Osteocyte (in vitro differentiated cells): Measurements from ENCODE around the gene MGLL. TPM values are rescaled to one million over a fixed set of nuclear protein-coding genes. Genes with fewer than 3 reads are reported as not detected.
A peak's percentile ranks its signal among the peaks of the same experiment; 100 is the strongest.

Experiments used
- DNase-seq: peaks from one replicate; pipeline ENCODE4 v3.0.0; 2021; ENCODE audit warnings: mixed read lengths; ENCODE audit not compliant: unreplicated experiment; ENCODE audit errors: extremely low spot score
- H3K27ac Mint-ChIP-seq: one replicate; pipeline ENCODE4 v1.8.0; 2021; ENCODE audit warnings: mild to moderate bottlenecking, mixed read lengths; ENCODE audit not compliant: unreplicated experiment
- H3K27me3 Mint-ChIP-seq: one replicate; pipeline ENCODE4 v1.8.0; 2021; ENCODE audit warnings: mixed read lengths; ENCODE audit not compliant: unreplicated experiment
- H3K36me3 Mint-ChIP-seq: one replicate; pipeline ENCODE4 v1.8.0; 2021; ENCODE audit warnings: mixed read lengths; ENCODE audit not compliant: unreplicated experiment
- H3K4me1 Mint-ChIP-seq: one replicate; pipeline ENCODE4 v1.8.0; 2021; ENCODE audit warnings: mixed read lengths; ENCODE audit not compliant: unreplicated experiment
- H3K4me3 Mint-ChIP-seq: one replicate; pipeline ENCODE4 v1.8.0; 2021; ENCODE audit warnings: mild to moderate bottlenecking, moderate library complexity, mixed read lengths; ENCODE audit not compliant: unreplicated experiment
- H3K9me3 Mint-ChIP-seq: one replicate; pipeline ENCODE4 v1.8.0; 2021; ENCODE audit warnings: mixed read lengths; ENCODE audit not compliant: unreplicated experiment
- CTCF ChIP-seq: fragments of 200-600 bp; sonication (generic); IDR thresholded peaks from 2 replicates; pipeline ENCODE4 v1.5.0; 2021; ENCODE audit warnings: antibody characterized with exemption, mild to moderate bottlenecking, moderate library complexity
- total RNA-seq: library from RNA; stranded (reverse); gene quantifications from 2 replicates; pipeline ENCODE4 v1.2.1, GENCODE V29; 2021

Gene MGLL
- total RNA-seq, 1 donor from 2014 or later, result 112 TPM

GRCh38 chr3:127700406-127700805 is 121.9 kb downstream of the MGLL start:
- Mint-ChIP-seq H3K36me3 (peaks cover 31% of the 10 kb centered on the region), H3K27ac (peak overlapping the region; percentile 93), H3K27me3 (no peaks in the 10 kb centered on the region), H3K4me1 (peaks cover 61% of the 10 kb centered on the region), H3K9me3 (peaks cover 7% of the 10 kb centered on the region), H3K4me3 (no peak overlapping the region)
- no peak for DNase-seq
- no peak for TF ChIP-seq CTCF

GRCh38 chr3:127699416-127700300 is 122.7 kb downstream of the MGLL start:
- H3K27ac Mint-ChIP-seq, result peak overlapping the region; percentile 93
- no peaks in the 10 kb centered on the region for H3K27me3 Mint-ChIP-seq
- peaks cover 6% of the 10 kb centered on the region for H3K9me3 Mint-ChIP-seq
- H3K4me3 Mint-ChIP-seq, result no peak overlapping the region
- DNase-seq, result no peak
- peaks cover 62% of the 10 kb centered on the region for H3K4me1 Mint-ChIP-seq
- TF ChIP-seq CTCF, result no peak
- peaks cover 25% of the 10 kb centered on the region for H3K36me3 Mint-ChIP-seq

- Mint-ChIP-seq H3K36me3 (peaks cover 21% of the 10 kb centered on the region), H3K27me3 (no peaks in the 10 kb centered on the region), H3K9me3 (no peaks in the 10 kb centered on the region), H3K4me3 (no peak overlapping the region), H3K27ac (peak overlapping the region; percentile 93), H3K4me1 (peaks cover 66% of the 10 kb centered on the region)
- no peak for TF ChIP-seq CTCF
- DNase-seq, result no peak
Measured at GRCh38 chr3:127698691-127699415, 123.5 kb downstream of the MGLL start.

- Mint-ChIP-seq H3K4me3 (no peak overlapping the region), H3K27me3 (no peaks in the 10 kb centered on the region), H3K4me1 (peaks cover 70% of the 10 kb centered on the region), H3K36me3 (peaks cover 21% of the 10 kb centered on the region), H3K9me3 (no peaks in the 10 kb centered on the region), H3K27ac (peak overlapping the region; percentile 93)
- DNase-seq, result no peak
- TF ChIP-seq CTCF, result no peak
Measured at GRCh38 chr3:127698286-127698685, 124.0 kb downstream of the MGLL start.
